Sigmoid colon (tissue), 7 donors: ENCODE results near the gene ABCC4. TPM values are rescaled to one million over a fixed set of nuclear protein-coding genes. Genes with fewer than 3 reads are reported as not detected.

ENCODE experiments used
- DNase-seq: peaks from one replicate; pipeline ENCODE4 v3.0.0-alpha.2; 2019
- H3K27ac ChIP-seq, 4 donors: fragments of 200-600 bp; sonication (generic); one replicate each; pipeline ENCODE4 v1.5.1; 2016 to 2019; ENCODE audit warnings: mild to moderate bottlenecking in 1 of 4
- H3K27me3 ChIP-seq, 3 donors: fragments of 200-600 bp; sonication (generic); one replicate each; pipeline ENCODE4 v1.5.1; 2019; ENCODE audit warnings: mild to moderate bottlenecking in 1 of 3
- H3K36me3 ChIP-seq, 4 donors: fragments of 200-600 bp; sonication (generic); one replicate each; pipeline ENCODE4 v1.5.1; 2016 to 2019
- H3K4me1 ChIP-seq, 4 donors: fragments of 200-600 bp; sonication (generic); one replicate each; pipeline ENCODE4 v1.5.1; 2017 to 2019
- H3K4me3 ChIP-seq, 4 donors: fragments of 200-600 bp; sonication (generic); one replicate each; pipeline ENCODE4 v1.5.1; 2017 to 2019; ENCODE audit warnings: mild to moderate bottlenecking in 2 of 4, moderate library complexity in 1 of 4
- H3K9me3 ChIP-seq, 4 donors: fragments of 200-600 bp in 3 of 4; sonication (generic) in 3 of 4; one replicate each; pipeline versions ENCODE4 v1.5.1 to v1.6.1; 2013 to 2019
- EP300 ChIP-seq, 4 donors: sonication (generic); formaldehyde crosslinking; IDR thresholded peaks; one replicate each; pipeline ENCODE4 v1.6.1; 2017; ENCODE audit warnings: antibody characterized with exemption in 4 of 4
- POLR2A ChIP-seq, 2 donors: fragments of 450-650 bp; IDR thresholded peaks; one replicate each; pipeline ENCODE4 v1.6.1; 2016; ENCODE audit warnings: antibody characterized with exemption in 2 of 2, mild to moderate bottlenecking in 2 of 2, moderate library complexity in 2 of 2
- POLR2AphosphoS5 ChIP-seq, 4 donors: sonication (generic); formaldehyde crosslinking; IDR thresholded peaks; one replicate each; pipeline ENCODE4 v1.6.1; 2017; ENCODE audit warnings: antibody characterized with exemption in 4 of 4
- WGBS, 2 donors: extraction: QIAGEN DNeasy Blood & Tissue Kit; methylation state at CpG; one replicate each; pipeline ENCODE4 v1.1.7; 2013; 5-methylcytosine and 5-hydroxymethylcytosine counted together
- intact Hi-C: fragments of 100-400 bp; cut with DNase I; formaldehyde crosslinking; loops from one replicate; pipeline ENCODE4 v1.15.1; 2023
- polyA plus RNA-seq, 3 donors: library from polyadenylated mRNA; stranded (reverse); fragments of 200-250 nt; gene quantifications; one replicate each; pipeline ENCODE4 v1.2.3, GENCODE V29; 2013
- total RNA-seq, 4 donors: library from RNA; depleted of rRNA; stranded (reverse); fragments of >200 nt; gene quantifications; one replicate each; pipeline ENCODE4 v1.1.0, GENCODE V29; 2016
- TF ChIP-seq, protein P1 (sequence below), 4 experiments: fragments of 450-650 bp in 3 of 4; fragments of 200-600 bp in 1 of 4; IDR thresholded peaks; one replicate each; pipeline ENCODE4 v1.5.1; 2016 to 2019; ENCODE audit warnings: antibody characterized with exemption in 4 of 4, mild to moderate bottlenecking in 3 of 4, moderate library complexity in 2 of 4
- donor health status: healthy with polysubstance abuse.
- donor health status: Bipolar disorder and iron deficiency.
- donor health status: healthy.

ABCC4 gene
- total and polyA plus RNA-seq, 7 donors: 1.2 to 56.3 (median 24.3) TPM

DNA sequence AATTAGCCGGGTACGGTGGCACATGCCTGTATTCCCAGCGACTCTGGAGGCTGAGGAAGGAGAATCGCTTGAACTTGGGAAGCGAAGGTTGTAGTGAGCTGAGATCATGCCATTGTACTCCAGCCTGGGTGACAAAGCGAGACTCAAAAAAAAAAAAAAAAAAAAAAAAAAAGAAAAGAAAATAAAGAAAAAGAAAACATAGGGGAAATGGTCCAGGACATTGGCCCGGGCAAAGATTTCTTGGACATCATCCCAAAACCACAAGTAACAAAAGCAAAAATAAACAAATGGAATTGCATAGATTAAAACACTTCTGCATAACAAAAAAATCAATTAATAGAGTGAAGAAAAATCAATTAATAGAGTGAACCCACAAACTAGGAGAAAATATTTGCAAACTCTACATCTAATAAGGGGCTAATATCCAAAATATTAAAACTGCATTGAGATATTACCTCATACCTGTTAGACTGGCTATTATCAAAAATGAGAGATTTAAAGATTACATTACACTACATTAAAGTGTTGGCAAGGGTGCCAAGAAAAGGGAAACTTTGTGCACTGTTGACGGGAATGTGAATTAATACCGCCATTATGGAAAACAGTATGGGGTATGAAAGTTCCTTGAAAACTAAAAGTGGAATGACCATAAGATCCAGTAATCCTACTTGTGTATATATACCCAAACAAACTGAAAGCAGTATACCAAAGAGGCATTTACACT lies 18.5 kb upstream of the ABCC4 start:
- H3K36me3 ChIP-seq: no peaks in the 10 kb centered on the region
- no peaks in the 10 kb centered on the region for H3K4me1 ChIP-seq
- H3K4me3 ChIP-seq: no peak overlapping the region
- intact Hi-C loops: no loop called here
- H3K27me3 ChIP-seq: no peaks in the 10 kb centered on the region
- TF ChIP-seq POLR2A (IDR thresholded peaks at IDR 0.05) (no peak), POLR2AphosphoS5 (IDR thresholded peaks at IDR 0.05) (no peak), EP300 (IDR thresholded peaks at IDR 0.05) (no peak)
- TF ChIP-seq, protein P1, sequence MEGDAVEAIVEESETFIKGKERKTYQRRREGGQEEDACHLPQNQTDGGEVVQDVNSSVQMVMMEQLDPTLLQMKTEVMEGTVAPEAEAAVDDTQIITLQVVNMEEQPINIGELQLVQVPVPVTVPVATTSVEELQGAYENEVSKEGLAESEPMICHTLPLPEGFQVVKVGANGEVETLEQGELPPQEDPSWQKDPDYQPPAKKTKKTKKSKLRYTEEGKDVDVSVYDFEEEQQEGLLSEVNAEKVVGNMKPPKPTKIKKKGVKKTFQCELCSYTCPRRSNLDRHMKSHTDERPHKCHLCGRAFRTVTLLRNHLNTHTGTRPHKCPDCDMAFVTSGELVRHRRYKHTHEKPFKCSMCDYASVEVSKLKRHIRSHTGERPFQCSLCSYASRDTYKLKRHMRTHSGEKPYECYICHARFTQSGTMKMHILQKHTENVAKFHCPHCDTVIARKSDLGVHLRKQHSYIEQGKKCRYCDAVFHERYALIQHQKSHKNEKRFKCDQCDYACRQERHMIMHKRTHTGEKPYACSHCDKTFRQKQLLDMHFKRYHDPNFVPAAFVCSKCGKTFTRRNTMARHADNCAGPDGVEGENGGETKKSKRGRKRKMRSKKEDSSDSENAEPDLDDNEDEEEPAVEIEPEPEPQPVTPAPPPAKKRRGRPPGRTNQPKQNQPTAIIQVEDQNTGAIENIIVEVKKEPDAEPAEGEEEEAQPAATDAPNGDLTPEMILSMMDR (IDR thresholded peaks at IDR 0.05): no peak
- H3K9me3 ChIP-seq: no peaks in the 10 kb centered on the region
- WGBS, 2 donors: 81 to 82% methylated on average over 9 of the region's 9 CpGs
- DNase-seq: no peak
- no peak overlapping the region for H3K27ac ChIP-seq

DNA sequence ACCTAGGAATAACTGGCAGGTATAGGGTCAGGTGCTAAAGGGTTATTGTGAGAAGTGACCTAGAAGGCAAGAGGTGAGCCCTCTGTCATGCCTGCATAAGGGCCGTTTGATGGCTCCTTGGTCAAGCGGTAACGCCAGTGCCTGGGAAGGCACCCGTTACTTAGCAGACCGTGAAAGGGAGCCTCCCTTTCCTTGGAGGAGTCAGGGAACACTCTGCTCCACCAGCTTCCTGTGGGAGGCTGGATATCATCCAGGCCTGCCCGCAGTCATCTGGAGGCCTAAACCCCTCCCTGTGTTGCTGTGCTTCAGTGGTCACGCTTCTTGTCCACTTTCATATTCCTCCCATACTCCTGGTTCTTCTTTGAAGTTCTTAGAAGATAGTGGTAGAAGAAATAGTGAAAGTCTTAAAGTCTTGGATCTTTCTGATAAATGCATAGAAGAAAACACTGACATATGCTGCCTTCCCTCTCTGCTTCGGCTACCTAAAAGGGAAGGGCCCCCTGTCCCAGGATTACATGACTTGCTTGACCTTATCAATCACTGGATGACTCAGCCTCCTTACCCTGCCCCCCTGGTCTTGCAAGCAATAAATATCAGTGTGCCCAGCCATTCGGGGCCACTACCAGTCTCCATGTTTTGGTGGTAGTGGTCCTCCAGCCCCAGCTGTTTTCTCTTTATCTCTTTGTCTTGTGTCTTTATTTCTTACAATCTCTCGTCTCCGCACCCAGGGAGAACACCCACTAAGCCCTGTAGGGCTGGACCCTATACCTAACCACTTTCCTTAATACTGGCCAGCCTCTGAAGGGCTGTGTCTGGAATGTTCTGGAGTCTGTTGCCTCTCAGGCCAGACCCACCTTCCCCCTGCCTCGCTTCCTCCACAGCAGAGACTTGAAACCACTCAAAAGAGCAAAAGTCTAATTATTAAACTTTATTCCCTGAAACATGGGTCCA lies 16.1 kb upstream of the ABCC4 start:
- no peak for TF ChIP-seq POLR2AphosphoS5 (IDR thresholded peaks at IDR 0.05)
- TF ChIP-seq, protein P1 (IDR thresholded peaks at IDR 0.05): no peak
- TF ChIP-seq EP300 (IDR thresholded peaks at IDR 0.05): no peak
- no peak for TF ChIP-seq POLR2A (IDR thresholded peaks at IDR 0.05)
- Histone ChIP-seq H3K36me3 (no peaks in the 10 kb centered on the region), H3K4me3 (no peak overlapping the region), H3K27me3 (no peaks in the 10 kb centered on the region), H3K27ac (no peak overlapping the region), H3K9me3 (no peaks in the 10 kb centered on the region), H3K4me1 (no peaks in the 10 kb centered on the region)
- DNase-seq: no peak
- 87 to 93% methylated on average over 12 of the region's 12 CpGs for WGBS, 2 donors
- intact Hi-C loops: no loop called here

DNA sequence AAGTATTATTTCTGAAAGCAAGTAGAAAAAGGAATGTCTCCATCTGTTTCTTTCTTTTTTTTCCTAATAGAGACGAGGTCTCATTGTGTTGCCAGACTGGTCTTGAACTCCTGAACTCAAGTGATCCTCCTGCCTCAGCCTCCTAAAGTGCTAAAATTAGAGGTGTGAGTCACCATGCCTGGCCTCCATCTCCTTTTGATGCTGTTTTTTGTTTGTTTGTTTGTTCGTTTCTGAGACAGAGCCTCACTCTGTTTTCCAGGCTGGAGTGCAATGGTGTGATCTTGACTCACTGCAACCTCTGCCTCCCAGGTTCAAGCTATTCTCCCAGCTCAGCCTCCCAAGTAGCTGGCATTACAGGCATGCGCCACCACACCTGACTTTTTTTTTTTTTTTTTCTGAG lies 14.5 kb upstream of the ABCC4 start:
- 87 to 90% methylated on average over 3 of the region's 3 CpGs for WGBS, 2 donors
- H3K4me3 ChIP-seq: no peak overlapping the region
- TF ChIP-seq POLR2A (IDR thresholded peaks at IDR 0.05): no peak
- no peak for TF ChIP-seq POLR2AphosphoS5 (IDR thresholded peaks at IDR 0.05)
- no peak for TF ChIP-seq EP300 (IDR thresholded peaks at IDR 0.05)
- TF ChIP-seq, protein P1 (IDR thresholded peaks at IDR 0.05): no peak
- H3K9me3 ChIP-seq: no peaks in the 10 kb centered on the region
- no peak overlapping the region for H3K27ac ChIP-seq
- H3K27me3 ChIP-seq: no peaks in the 10 kb centered on the region
- intact Hi-C loops: no loop called here
- no peaks in the 10 kb centered on the region for H3K36me3 ChIP-seq
- no peaks in the 10 kb centered on the region for H3K4me1 ChIP-seq
- no peak for DNase-seq

DNA sequence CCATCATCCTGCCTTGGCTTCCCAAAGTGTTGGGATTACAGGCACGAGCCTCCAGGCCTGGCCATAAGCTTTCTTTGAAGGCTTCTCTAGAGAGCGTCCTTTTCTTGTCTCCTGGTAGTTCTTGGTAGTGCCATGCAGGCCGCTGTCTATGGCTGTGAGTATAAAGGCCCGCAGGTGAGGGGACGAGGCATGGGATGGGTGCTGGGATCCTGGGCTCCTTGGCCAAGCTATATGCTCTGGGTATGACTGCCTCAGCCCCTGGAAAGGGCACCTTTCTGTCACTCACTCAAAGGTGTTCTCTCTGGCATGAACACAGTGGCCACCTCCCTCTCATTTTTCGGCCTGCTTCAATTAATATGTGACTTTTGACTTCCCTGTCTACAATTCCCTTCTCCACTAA lies 6.3 kb upstream of the ABCC4 start:
- WGBS, 2 donors: 79 to 80% methylated on average over 6 of the region's 6 CpGs
- Histone ChIP-seq H3K36me3 (no peaks in the 10 kb centered on the region), H3K4me3 (no peak overlapping the region), H3K27ac (no peak overlapping the region), H3K4me1 (no peaks in the 10 kb centered on the region), H3K9me3 (no peaks in the 10 kb centered on the region), H3K27me3 (no peaks in the 10 kb centered on the region)
- no peak for TF ChIP-seq POLR2AphosphoS5 (IDR thresholded peaks at IDR 0.05)
- TF ChIP-seq POLR2A (IDR thresholded peaks at IDR 0.05): no peak
- TF ChIP-seq EP300 (IDR thresholded peaks at IDR 0.05): no peak
- TF ChIP-seq, protein P1 (IDR thresholded peaks at IDR 0.05): no peak
- intact Hi-C loops: no loop called here
- DNase-seq: no peak
